SKM-1 treated with dmso at 0.1 percent for 144 hours (cell line): ENCODE results near the gene MFSD2A.
"Not testable (repeated sequence)": the region's sequence is repeated elsewhere in the genome, so short reads cannot be mapped to it uniquely, and the experiment has no call there.

ENCODE experiments used
- DNase-seq: peaks from one replicate; lab custom pipeline; 2025; ENCODE audit not compliant: unreplicated experiment; lab: John Stamatoyannopoulos, UW

Gene MFSD2A

DNA sequence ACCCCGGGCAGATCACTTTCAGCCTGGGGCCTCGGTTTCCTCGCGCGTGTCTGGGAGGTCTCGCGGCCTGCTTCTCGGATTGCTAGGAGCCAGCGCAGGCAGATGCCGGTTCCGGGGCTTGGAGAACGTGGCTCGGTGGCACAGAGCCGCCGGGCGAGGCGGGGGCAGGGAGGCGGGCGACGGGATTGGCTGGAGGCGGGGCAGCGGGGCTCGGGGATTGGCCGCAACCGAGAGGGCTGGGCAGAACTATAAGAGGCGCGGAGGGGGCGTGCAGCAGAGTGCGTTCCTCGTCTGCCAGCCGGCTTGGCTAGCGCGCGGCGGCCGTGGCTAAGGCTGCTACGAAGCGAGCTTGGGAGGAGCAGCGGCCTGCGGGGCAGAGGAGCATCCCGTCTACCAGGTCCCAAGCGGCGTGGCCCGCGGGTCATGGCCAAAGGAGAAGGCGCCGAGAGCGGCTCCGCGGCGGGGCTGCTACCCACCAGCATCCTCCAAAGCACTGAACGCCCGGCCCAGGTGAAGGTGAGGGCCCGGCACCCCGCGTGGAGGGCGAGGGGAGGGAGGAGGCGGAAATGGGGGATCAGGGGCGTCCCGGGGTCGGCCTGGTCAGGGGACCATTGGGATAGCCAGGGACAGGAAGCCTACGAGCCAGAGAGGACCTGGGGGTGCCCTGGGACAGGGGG is at the start of gene MFSD2A:
Gene MFSD2A (plus strand): TSS at position 276 of the 677 bp plus-strand sequence. CDS start 148 bp downstream, at position 424.
- DNase-seq: peak; percentile 84

DNA sequence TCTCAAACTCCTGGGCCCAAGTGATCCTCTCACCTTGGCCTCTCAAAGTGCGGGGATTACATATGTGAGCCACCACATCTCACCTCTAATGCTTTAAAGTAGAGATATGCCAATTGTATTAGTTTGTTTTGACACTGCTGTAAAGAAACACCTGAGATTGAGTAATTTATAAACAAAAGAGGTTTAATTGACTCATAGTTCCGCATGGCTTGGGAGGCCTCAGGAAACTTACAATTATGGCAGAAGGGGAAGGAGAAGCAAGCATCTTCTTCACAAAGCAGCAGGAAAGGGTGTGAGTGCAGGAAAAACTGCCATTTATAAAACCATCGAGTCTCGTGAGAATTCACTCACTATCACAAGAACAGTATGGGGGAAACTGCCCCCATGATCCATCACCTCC is 49.8 kb upstream of the MFSD2A start:
- no peak for DNase-seq

DNA sequence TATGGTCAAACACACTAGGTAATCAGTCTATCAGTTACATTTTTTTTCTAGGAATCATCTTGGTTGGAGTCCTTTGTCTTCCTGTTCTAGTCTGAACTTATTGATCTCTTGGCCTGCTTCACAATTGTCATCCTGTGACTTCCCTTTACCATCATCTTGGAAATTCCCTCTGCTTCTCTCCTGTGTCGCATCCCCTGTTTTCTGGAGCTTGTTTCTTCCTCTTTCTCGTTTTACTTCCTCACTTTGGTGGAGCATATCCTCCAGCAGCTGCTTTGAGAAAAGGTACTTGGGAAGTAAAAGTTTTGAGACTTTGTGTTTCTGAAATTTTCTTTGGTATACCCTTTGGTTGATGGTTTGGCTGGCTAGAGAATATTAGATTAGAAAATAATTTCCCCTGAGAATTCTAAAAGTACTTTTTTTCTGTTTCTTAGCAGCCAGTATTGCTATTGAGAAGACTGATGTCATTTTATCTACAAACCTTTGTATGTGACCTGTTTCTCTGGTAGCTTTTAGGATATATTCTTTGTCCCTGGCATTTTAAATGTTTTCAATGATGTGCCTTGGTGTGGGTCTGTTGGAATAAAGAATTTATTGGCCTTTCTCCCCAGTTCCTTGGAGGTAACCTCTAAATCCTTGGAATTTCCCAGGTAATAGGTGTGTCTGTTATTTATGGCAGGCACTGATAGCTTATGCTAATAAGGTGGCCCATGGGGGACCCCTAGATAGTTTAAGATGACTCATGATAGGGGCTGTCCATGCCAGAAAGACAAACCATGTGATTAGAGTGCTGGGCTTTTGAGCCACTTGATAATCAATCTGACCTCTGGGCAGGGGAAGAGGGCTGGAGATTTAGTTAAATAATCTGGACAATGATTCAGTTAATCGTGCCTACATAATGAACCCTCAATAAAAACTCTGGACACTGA is 47.2 kb upstream of the MFSD2A start:
- peak; percentile 44 for DNase-seq

DNA sequence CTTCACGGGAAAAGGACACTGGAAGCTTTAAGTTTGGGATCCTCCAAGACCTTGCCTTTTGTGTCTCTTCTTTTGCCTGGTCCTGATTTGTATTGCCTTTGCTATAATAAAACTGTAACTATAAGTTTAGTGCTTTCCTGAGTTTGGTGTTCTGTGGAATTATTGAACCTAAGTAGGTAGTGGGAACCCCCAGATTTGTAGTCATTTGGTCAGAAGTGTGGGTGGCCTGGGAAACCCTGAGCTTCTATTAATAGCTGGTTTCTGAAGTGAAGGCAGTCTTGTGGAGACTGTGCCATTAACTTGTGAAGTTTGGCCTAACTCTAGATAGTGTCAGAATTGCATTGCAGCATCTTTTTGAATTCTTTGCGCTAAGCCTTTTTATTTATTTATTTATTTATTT is 46.4 kb upstream of the MFSD2A start:
- no peak for DNase-seq

DNA sequence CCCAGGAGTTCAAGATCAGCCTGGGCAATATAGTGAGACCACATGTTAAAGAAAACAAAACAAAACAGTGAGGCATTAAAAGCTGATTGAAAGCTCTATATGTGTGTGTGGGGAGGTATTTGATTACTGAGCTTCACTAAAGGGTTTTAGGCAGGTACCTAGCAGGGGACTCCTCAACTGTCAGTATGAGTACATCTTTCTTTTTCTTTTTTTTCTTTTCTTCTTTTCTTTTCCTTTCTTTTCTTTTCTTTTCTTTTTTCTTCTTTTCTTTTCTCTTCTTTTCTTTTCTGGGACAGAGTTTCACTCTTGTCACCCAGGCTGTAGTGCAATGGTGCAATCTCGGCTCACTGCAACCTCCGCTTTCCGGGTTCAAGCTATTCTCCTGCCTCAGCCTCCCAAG is 44.7 kb upstream of the MFSD2A start:
- no peak for DNase-seq

GRCh38 chr1:39913136-39913535 is 41.8 kb upstream of the MFSD2A start:
- DNase-seq: not testable (repeated sequence)

DNA sequence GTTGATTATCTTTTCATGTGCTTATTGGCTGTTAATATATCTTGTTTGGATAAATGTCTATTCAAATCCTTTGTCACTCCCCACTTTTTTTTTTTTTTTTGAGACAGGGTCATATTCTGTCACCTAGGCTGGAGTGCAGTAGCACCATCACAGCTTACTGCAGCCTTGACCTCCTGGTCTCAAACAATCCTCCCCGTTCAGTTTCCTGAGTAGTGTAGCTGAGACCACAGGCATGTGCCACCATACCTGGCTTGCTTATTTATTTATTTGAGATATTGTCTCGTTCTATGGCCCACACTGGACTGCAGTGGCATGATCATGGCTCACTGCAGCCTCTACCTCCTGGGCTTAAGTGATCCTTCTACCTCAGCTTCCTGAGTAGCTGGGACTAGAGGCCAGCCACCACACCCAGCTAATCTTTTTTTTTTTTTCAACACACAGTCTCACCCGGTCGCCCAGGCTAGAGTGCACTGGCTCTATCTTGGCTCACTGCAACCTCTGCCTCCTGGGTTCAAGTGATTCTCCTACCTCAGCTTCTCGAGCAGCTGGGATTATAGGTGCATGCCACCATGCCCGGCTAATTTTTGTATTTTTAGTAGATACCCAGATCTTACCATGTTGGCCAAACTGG is 39.3 kb upstream of the MFSD2A start:
- DNase-seq: no peak

DNA sequence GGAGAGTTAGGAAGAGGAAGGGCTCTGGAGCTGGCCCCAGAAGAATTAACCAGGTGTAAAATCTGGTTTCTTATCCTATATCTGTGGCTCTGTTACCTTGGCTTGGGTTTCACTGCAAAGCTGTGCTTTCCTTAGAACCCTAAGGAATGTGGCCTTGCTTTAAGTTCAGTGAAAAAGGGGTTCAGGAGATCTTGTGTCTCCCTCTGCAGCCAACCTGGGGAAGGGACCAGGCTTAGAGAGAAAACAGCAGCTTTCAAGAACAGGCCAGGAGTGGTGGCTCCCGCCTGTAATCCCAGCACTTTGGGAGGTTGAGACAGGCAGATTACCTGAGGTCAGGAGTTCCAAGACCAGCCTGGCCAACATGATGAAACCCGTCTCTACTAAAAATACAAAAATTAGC is 37.1 kb upstream of the MFSD2A start:
- DNase-seq: no peak

GRCh38 chr1:39919545-39919944 is 35.4 kb upstream of the MFSD2A start:
- DNase-seq: peak; percentile 71

GRCh38 chr1:39922251-39922688 is 32.7 kb upstream of the MFSD2A start:
- no peak for DNase-seq

DNA sequence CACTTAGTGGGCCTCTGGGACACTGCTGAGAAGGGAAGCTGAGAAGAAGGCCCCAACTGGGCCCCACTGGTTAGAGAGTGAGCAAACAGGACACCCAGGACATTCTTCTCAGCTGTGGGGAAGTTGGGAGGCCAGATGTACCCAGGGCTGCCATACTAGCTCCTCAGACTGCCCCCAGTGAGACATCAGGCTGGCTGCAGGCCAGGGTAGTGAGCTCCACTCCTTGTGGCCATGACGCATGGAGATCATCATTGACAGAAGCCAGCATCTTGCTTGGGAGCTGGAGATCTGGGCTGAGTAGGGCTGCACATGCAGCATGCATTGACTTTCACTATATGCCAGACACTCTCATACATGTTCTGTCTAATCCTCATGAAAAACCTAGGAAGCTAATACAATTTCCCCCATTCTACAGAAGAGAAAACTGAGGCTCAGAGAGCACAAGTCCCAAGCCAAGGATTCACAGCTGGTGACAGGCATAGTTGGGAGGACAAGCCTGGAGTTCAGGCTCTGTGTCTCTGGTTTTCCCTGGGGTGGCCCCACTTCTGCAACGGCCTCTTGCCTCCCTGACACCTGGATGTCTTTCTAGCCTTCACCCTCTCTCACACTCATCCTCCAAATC is 29.1 kb upstream of the MFSD2A start:
- no peak for DNase-seq

GRCh38 chr1:39926343-39926793 is 28.6 kb upstream of the MFSD2A start:
- no peak for DNase-seq

DNA sequence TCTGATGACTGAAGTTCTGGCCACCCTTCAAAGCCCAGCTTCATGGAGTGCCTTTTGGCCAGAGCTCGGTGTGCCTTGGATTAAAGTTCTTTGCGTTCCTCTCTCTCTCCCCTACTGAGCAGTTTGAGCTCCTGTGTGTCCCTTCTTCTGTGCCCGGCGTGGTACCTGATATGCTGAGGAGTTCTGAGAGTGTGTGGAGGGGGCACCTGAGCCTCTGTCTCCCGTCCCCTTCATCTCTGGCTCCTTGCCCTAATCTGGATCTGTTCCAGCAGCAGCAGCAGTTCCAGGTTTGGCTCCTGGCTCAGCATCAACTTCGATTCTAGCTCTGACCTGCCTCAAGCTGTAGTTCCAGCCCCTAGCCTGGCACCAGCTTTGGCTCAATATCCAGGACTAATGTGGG is 28.1 kb upstream of the MFSD2A start:
- no peak for DNase-seq

DNA sequence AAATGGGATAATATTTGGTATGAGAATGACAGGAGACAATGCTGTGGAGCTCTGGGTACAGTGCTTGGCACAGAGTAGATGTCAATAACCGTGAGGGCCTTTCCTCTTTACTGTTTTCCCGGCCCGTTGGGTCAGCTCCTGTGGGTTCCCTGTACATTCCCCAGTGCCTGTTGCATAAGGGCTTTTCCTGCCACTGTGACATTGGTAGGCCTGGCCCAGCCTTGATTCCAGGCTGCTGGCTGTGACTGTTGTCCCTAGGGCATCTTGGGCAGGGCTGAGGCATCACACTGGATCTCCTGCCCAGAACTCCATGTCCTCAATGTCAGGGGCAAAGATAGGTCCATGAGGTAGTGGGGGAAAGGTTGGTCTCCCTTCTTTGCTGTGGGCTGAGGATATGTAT is 27.4 kb upstream of the MFSD2A start:
- DNase-seq: no peak

DNA sequence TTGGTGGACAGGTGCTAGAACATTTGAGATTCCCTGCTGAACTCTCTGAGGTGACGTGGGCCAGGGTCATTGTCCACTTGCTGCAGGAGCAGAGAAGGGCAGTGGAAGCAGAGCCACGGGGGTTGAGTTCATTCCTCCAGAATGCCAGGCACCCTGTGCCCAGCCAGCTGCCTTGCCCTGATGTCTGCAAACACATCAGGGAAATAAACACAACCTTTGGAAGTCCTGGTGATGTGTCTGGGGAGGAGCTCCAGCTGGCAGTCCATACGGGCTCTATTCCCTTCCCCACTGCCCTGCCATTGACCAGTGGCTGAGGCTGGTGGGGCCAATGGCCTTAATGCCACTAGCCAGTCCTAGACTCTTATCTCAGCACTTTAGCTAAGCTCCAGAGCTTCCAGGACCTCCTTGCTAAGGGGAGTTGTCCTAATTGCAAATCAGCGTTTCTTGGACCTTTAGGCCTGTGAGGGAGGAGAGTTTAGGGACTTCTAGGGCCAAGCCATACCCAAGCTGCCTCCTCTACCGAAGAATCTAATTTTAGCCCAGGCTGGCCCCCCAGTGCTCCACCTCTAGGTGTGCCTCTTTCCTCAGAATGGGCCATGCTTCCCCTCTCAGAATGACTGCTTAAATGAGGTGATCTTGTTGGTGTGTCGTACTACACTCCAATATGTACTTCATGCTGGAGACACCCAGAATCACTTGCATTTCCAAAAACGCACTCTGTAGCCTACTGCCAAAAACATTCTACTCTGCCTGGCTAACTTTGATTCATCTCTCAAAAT is 25.9 kb upstream of the MFSD2A start:
- no peak for DNase-seq

DNA sequence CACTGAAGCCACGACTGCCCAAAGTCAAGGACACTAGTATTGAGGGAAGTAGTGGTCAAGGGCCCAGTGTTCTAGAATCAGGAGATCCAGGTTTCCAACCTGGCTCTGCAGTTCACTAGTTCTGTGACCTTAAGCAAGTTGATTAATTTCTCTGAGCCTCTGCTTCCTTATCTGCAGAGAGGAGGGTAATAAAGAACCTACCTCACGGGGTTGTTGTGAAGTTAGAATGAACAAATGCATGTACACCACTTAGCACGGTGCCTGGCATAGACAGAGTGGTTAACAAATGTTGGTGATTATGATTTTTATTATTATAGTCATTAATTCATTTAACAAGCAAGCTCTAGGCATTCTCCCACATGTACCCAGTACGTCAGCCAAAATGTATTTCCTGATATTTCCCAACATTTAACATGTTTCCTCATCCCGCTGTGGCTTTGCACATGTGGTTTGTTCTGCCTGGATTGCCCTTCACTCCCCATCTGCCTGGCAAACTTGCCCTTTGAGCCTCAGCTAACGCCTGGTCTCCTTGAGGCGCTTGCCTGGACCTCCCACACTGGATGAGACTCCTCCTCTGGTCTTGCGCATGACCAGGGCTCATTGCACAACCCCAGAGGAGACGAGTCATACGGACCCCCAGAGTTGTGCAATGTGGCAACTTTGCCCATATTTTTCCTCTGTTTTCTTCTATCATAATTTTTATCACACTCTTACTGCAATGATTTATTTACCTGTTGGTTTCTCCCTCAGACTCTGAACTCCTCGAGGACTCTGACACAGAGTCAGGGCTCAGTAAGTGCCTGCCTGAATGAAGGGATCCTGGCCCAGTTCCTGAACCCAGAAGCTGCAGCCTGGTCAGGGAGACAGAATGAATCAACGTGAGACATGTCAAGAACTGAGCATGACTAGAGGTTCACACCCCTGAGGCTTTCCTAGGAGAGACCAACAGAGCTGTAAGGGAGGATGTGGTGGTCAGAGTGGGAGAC is 20.7 kb upstream of the MFSD2A start:
- peak; percentile 97 for DNase-seq

DNA sequence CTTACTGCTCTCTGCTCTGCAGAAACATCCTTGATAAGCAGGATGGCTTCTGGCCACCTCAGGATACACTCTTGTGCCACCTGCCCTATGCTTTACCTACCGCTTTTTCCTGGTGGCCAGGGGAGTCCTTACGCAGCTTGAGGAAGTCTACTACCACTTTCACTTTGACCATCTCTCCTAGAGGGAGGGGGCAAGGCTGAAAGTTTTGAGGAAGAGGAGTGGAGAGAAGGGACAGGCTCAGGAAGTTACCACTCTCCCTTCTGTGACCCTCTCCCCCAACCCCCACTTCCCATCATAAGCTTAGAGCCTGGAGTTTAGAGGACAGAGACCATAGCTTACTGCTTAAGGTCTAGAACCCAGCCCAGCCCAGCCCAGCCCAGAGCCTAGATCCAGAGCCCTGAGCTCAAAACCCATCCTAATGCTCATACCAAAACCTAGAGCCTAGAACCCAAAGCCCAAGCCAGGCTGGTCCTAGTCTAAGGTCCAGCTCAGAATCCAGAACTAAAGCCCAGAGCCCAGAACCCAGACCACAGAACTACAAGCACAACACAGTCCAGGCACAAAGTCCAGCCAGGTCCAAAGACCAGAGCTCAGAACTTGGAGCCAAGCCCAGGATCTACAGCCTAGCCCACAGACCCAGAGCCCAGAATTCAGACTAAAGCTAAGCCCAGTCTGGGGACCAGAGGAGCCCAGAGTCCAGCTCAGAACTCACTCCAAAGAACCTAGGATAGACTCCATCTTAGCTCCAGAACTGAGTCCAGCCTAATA is 18.0 kb upstream of the MFSD2A start:
- peak; percentile 90 for DNase-seq

DNA sequence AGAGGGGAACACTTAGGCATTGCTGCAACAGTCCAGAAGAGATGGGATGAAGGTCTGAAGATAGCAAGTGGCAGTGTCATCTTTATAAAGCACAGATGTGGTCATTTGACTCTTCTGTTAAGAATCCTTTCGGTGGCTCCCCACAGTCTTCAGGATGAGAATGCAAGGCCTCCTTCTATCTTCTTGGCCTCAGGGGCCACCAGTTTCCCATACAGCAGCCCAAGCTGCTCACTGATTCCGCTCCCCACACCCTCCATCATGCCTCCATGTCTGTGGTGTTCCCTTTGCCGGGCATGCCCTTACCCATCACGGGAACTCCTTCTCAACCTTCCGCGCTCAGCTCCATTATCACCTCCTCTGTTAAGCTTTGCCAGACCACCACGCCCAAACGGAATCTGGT is 16.1 kb upstream of the MFSD2A start:
- no peak for DNase-seq

GRCh38 chr1:39940253-39940652 is 14.7 kb upstream of the MFSD2A start:
- peak; percentile 66 for DNase-seq
